Activated T-cell treated with anti-CD3 and anti-CD28 coated beads, Interleukin-2, amount 50 U/mL, for 72 hours (primary cell): ENCODE measurements around the gene NMRK2. TPM values are rescaled to one million over a fixed set of nuclear protein-coding genes. Genes with fewer than 3 reads are reported as not detected.
"Not testable (repeated sequence)": the region's sequence is repeated elsewhere in the genome, so short reads cannot be mapped to it uniquely, and the experiment has no call there.

Source experiments
- ATAC-seq, 2 donors: fragments of 150-1000 bp; cut with Tn5 transposase; replicated peaks in 1 of 2; 2 replicates each; pipeline ENCODE4 v1.10.0; 2021; ENCODE audit warnings: moderate library complexity in 2 of 2, mild to moderate bottlenecking in 1 of 2
- DNase-seq, 2 donors: peaks; one replicate each; pipeline ENCODE4 v3.0.0; 2021 to 2022; ENCODE audit warnings: mixed read lengths in 1 of 2
- H3K27ac Mint-ChIP-seq: one replicate; pipeline ENCODE4 v1.8.0; 2022; ENCODE audit warnings: mild to moderate bottlenecking, moderate library complexity, mixed read lengths
- H3K27me3 Mint-ChIP-seq: one replicate; pipeline ENCODE4 v1.8.0; 2022; ENCODE audit warnings: low read depth, mixed read lengths
- H3K36me3 Mint-ChIP-seq, 2 donors: one replicate each; pipeline ENCODE4 v1.8.0; 2022; ENCODE audit warnings: mixed read lengths in 2 of 2, mild to moderate bottlenecking in 1 of 2; ENCODE audit not compliant: insufficient read depth in 2 of 2
- H3K4me1 Mint-ChIP-seq: one replicate; pipeline ENCODE4 v1.8.0; 2022; ENCODE audit warnings: low read depth, mixed read lengths
- H3K4me3 Mint-ChIP-seq, 2 donors: one replicate each; pipeline ENCODE4 v1.8.0; 2022; ENCODE audit warnings: mild to moderate bottlenecking in 2 of 2, mixed read lengths in 2 of 2, moderate library complexity in 2 of 2
- H3K9me3 Mint-ChIP-seq, 2 donors: one replicate each; pipeline ENCODE4 v1.8.0; 2022; ENCODE audit warnings: mixed read lengths in 2 of 2
- total RNA-seq, 2 donors: library from RNA; stranded (reverse); gene quantifications; one replicate each; pipeline ENCODE4 v1.2.3, GENCODE V29; 2022

Gene NMRK2
- total RNA-seq, 2 donors from 2014 or later, result not detected

DNA sequence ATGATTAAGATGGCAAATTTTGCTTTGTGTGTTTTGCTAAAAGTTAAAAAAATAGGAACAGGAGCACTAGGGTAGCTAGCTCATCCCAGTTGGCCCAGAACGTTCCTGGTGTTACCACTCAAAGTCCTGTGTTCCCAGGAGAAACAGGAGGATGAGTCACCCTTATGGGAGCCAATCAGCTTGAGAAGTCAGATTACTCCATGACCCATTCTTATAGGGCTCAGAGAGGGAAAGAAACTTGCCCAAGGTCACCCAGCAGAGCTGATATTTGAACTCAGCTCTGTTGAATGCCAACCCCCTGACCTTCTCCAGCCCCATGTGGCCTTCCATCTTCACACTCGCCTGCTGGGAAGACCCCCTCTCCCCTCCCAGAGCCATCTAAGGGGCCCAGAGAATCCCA, 13.0 kb downstream of the NMRK2 start:
- no peaks in the 10 kb centered on the region for H3K27me3 Mint-ChIP-seq
- ATAC-seq, result no peak
- no peaks in the 10 kb centered on the region for H3K36me3 Mint-ChIP-seq
- H3K4me1 Mint-ChIP-seq, result peaks cover under 1% of the 10 kb centered on the region
- no peak for DNase-seq
- H3K27ac Mint-ChIP-seq, result no peak overlapping the region
- H3K9me3 Mint-ChIP-seq, result no peaks in the 10 kb centered on the region
- H3K4me3 Mint-ChIP-seq, result no peak overlapping the region

DNA sequence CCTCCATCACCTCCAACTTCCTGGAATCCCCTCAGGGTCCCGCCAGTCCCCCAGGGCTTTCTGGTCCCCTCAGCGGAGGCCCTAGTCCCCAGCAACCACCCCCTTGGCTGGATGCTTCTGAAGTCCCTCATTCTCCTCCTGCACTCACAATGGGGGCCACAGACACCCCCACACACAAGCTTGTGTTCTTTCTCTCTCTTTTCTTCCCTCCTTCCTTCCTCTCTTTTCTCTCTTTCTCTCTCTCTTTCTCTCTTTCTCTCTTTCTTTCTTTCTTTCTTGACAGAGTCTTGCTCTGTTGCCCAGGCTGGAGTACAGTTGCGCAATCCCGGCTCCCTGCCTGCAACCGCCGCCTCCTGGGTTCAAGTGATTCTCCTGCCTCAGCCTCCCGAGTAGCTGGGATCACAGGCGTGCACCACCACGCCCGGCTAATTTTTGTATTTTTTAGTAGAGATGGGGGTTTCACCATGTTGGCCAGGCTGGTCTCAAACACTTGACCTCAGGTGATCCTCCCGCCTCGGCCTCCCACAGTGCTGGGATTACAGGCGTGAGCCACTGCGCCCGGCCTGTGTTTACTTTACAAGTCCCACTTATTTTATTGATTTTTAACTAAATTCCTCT, 14.6 kb downstream of the NMRK2 start:
- not testable (repeated sequence) for H3K27me3 Mint-ChIP-seq, DNase-seq, ATAC-seq, H3K27ac Mint-ChIP-seq, H3K36me3 Mint-ChIP-seq, H3K9me3 Mint-ChIP-seq, H3K4me1 Mint-ChIP-seq, H3K4me3 Mint-ChIP-seq

DNA sequence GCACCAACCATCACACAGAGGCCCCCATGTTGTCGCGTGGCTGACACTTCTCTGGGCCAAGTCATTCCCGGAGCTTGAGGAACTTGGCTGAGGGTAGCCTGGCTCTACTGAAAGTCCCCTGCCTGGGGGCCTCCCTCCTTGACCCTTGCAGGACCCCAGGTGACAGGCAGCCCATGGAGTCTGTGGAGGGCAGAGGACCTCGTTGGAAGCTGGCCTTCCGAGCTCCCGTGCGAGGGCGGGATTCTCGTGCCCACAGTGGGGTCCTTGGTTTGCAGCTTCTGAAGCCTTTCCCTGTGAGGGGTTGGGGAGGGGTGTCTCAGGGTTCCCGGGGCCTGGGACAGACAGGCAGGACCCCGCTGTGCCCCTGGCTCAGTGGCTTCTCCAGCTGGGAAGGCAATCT, 16.4 kb downstream of the NMRK2 start:
- no peaks in the 10 kb centered on the region for H3K36me3 Mint-ChIP-seq
- DNase-seq (no peak), ATAC-seq (no peak)
- no peak overlapping the region for H3K4me3 Mint-ChIP-seq
- no peak overlapping the region for H3K27ac Mint-ChIP-seq
- H3K9me3 Mint-ChIP-seq, result no peaks in the 10 kb centered on the region
- H3K27me3 Mint-ChIP-seq, result no peaks in the 10 kb centered on the region
- peaks cover 9% of the 10 kb centered on the region for H3K4me1 Mint-ChIP-seq

DNA sequence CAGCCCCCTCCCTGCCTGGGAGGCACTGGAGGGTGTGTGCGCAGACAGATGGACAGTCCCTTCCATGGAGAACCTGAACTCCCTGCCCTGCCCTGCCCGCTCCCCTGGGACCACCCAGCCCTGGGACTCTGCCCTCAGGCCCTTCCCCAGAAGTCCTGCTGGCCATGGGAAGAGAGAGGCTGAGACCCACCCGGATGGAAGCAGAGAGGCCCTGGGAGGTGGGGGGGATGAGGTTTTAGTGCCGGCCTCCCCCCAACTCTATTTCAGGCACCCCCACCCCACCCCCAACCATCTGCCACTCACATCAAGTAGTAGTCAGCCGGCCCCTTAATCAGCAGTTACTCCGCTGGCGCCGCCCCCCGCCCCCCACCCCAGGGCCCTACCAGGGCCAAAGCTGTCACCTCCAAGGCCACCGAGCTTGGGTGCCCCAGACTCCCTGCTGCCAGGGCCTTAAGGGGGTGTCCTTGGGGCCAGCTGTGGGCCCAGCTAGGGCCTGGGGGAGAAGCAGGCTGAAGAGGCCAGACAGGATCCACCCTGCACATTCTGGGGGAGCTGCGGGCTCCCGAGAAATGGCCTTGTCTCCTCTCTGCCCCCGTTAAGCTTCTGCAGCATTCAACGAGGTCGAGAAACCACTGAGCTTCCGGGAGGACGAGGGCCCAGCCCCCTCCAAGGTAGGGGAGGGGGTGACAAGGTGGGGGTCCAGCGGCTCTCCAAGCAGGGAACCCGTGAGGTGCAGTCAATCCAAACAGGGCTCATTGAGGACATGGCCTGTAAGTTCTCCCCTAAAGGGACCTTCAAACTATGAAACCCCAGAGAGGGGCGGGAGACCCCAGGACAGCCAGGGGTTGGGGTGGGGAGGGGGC, 17.4 kb downstream of the NMRK2 start:
- peak overlapping the region; percentile 22 to 54 for H3K4me3 Mint-ChIP-seq
- no peaks in the 10 kb centered on the region for H3K36me3 Mint-ChIP-seq
- H3K9me3 Mint-ChIP-seq, result no peaks in the 10 kb centered on the region
- ATAC-seq (no peak), DNase-seq (no peak)
- H3K4me1 Mint-ChIP-seq, result peaks cover 9% of the 10 kb centered on the region
- H3K27ac Mint-ChIP-seq, result no peak overlapping the region
- H3K27me3 Mint-ChIP-seq, result no peaks in the 10 kb centered on the region

DNA sequence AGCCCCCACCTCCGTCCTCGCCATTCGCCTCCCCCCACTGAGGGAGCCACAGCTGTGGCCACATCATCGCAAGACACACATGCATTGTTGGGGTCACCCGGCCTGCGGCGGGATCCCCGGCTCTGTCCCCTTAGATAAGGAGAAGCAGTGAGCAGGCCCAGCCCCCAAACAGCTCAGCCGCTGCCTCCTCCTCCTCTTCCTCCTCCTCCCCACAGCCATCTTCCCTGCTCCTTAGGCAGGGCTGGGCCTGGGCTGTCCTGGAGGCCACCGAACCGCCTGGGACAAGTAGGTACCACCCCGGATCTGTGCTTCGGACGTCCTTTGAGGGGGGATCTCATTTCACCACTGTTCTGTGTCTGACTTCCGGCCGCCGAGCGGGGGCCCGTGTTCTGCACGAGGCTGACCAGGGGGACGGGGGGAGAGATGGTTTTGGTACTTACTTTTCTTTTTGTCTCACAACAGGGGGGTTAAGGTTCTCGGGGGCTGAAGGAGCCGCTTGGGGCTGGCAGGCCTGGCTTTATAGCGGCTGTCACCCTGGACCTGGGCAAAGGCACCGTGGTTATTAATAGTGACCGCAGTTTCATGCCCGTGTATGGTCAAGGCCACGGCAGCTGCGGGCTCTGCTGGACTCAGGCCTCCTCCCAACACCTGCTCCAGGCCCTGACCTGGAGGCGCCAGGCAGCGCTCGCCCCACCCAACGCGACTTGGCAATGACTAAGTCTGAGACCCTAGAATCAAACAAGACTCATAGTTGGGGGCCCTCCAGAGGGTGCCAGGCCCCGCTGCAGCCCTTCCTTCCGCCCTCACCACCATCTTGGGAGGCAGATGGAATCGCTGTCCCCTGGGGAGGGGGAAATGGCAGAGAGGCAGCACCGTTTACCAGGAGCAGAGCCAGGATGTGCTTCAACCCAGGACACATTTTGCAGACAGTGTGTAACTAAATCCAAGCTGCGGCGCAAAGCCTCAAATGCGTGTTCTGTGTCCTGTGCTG, 18.3 kb downstream of the NMRK2 start:
- Mint-ChIP-seq H3K4me1 (peaks cover 9% of the 10 kb centered on the region), H3K27me3 (no peaks in the 10 kb centered on the region), H3K27ac (peak overlapping the region; percentile 90), H3K4me3 (peak overlapping the region; percentile 65 to 91), H3K36me3 (no peaks in the 10 kb centered on the region), H3K9me3 (no peaks in the 10 kb centered on the region)
- peak in 1 of 2 donors; percentile 50 for DNase-seq
- peak; percentile 54 to 79 for ATAC-seq

DNA sequence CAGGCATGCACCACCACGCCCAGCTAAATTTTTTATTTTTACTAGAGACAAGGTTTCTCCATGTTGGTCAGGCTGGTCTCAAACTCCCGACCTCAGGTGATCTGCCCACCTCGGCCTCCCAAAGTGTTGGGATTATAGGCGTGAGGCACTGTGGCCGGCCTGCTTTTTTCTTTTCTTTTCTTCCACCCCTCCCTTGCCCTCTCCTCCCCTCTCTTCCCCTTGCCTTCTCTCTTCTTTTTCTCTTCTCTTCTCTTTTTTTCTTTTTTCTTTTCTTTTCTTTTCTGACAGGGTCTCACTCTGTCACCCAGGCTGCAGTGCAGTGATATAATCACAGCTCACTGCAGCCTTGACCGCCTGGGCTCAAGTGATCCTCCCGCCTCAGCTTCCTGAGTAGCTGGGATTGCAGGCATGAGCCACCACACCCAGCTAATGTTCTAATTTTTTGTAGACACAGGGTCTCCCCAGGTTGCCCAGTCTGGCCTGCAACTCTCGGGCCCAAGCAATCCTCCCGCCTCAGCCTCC, 19.9 kb downstream of the NMRK2 start:
- H3K9me3 Mint-ChIP-seq, H3K27me3 Mint-ChIP-seq, H3K4me1 Mint-ChIP-seq, ATAC-seq, DNase-seq, H3K36me3 Mint-ChIP-seq: not testable (repeated sequence)
- Mint-ChIP-seq H3K4me3 (peak overlapping the region in 1 of 2 donors; percentile 68), H3K27ac (peak overlapping the region; percentile 65)

DNA sequence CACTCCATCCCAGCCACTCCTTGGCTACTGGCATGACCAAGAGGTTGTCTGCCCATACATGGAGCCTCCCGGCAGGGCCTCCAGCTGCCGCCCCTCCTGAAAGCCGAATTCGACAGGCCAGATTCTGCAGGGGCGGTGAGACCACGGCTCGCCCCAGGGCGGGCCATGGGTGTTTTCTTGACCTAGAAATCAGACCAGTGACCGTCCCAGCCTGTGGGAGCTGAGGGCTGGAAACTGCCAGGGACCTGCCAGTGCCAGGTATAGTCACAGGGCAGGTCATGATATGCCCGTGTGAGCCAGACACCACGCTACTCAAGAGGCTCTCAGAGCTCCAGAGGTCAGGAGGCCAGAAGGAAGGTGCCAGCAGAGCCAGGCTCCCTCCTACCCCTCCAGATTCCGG, 21.2 kb downstream of the NMRK2 start:
- DNase-seq (no peak), ATAC-seq (no peak)
- H3K9me3 Mint-ChIP-seq, result no peaks in the 10 kb centered on the region
- no peak overlapping the region for H3K4me3 Mint-ChIP-seq
- no peak overlapping the region for H3K27ac Mint-ChIP-seq
- H3K4me1 Mint-ChIP-seq, result peaks cover 9% of the 10 kb centered on the region
- no peaks in the 10 kb centered on the region for H3K27me3 Mint-ChIP-seq
- peaks cover 0 to 3% of the 10 kb centered on the region in 2 donors for H3K36me3 Mint-ChIP-seq

DNA sequence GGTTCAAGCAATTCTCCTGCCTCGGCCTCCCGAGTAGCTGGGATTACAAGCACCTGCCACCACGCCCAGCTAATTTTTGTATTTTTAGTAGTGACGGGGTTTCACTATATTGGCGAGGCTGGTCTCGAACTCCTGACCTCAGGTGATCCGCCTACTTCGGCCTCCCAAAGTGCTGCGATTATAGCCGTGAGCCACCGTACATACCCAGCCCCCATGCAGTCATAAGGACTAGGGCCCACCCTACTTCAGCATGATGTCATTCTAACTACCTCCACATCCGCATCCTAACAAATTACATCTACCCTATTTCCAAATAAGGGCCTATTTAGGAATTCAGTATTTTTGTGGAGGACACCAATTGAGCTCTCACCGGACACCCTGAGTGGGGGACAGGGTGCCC, 22.4 kb downstream of the NMRK2 start:
- not testable (repeated sequence) for H3K4me3 Mint-ChIP-seq, H3K36me3 Mint-ChIP-seq, H3K27me3 Mint-ChIP-seq, H3K9me3 Mint-ChIP-seq, H3K4me1 Mint-ChIP-seq, DNase-seq, H3K27ac Mint-ChIP-seq, ATAC-seq

DNA sequence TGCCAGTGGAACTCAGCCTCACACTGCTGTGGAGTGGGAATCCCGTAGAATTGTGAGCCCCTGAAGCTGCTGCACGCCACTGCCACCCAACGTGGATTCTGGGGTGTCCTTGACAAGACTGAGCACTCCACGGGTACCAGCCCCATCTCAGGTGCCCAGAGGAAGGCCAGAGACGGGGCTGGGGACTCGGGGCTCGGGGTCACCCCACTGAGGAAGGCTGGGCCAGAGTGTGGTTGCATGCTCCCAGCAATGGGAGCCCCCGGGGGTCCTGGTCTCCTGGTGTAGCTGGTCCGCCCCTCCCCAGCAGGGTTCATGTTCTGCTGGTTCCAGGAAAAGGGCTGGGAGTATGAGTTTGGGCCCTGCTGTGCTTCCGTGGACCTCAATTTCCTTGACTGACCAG, 22.8 kb downstream of the NMRK2 start:
- no peaks in the 10 kb centered on the region for H3K27me3 Mint-ChIP-seq
- peaks cover 0 to 3% of the 10 kb centered on the region in 2 donors for H3K36me3 Mint-ChIP-seq
- H3K27ac Mint-ChIP-seq, result no peak overlapping the region
- DNase-seq, result no peak
- no peak for ATAC-seq
- no peak overlapping the region for H3K4me3 Mint-ChIP-seq
- peaks cover 9% of the 10 kb centered on the region for H3K4me1 Mint-ChIP-seq
- no peaks in the 10 kb centered on the region for H3K9me3 Mint-ChIP-seq

DNA sequence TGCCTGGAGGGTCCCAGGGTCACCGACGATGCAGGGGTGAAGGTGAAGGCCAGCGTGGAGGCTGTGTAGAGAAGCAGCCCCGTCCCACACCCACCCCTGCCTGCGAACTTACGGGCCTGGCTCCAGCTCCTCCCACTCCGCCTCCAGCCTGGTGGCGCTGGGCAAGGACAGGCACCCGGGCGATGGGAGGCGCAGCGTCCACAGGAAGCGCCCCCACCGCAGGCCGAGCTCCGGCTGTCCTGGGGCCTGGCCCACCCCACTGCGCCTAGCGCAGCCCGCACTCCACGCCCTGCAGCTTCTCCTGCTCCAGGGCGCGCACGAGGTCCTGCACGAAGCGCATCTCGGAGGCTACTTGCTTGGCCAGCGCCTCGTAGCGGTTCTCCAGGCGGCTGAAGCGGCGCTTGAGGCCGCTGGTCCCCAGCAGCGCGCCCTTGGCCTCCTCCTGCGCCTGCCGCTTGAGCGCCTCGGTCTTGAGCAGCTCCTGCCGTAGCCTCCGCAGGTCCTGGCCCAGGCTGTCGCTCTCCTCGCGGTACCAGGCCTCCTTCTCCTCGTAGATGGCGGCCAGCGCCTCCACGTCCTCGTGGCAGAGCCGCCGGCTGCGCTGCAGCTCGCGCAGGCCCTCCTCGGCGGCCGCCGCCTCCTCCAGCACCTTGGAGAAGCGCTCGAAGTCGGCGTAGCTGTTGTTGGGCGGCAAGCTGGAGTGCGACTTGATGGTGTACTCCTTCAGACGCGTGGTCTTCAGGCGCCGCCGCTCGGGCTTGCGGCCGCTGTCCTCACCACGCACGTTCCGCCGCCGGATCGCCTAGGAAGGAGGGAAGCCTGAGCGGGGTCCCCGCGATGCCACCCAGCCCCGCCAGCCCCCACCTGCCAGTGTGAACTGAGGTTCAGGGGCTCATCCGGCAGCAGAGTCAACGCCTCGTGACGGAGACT, 26.2 kb downstream of the NMRK2 start:
- Mint-ChIP-seq H3K4me1 (no peaks in the 10 kb centered on the region), H3K36me3 (peaks cover 0 to 3% of the 10 kb centered on the region in 2 donors), H3K27ac (no peak overlapping the region), H3K9me3 (no peaks in the 10 kb centered on the region), H3K27me3 (no peaks in the 10 kb centered on the region), H3K4me3 (no peak overlapping the region)
- no peak for ATAC-seq
- DNase-seq, result no peak

DNA sequence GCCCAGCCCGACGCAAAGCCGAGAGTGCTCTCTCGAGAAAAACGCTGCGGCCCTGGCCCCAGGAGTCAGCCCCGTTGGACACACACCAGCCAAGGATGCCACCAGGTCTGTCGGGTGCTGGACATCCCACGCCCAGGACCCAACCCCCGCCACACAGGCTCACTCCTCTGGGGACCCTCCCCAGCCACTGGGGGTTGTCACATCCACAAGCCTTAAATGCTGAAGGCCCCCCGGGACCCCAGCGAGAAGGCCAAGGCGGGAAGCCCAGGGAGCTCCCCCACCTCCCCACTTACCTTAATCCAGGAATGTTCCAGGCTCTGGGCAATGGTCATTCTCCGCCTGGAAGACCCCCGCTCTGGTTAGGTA, 26.9 kb downstream of the NMRK2 start:
- Mint-ChIP-seq H3K36me3 (peaks cover 0 to 5% of the 10 kb centered on the region in 2 donors), H3K27me3 (no peaks in the 10 kb centered on the region), H3K9me3 (no peaks in the 10 kb centered on the region), H3K4me3 (no peak overlapping the region), H3K27ac (no peak overlapping the region), H3K4me1 (no peaks in the 10 kb centered on the region)
- ATAC-seq (no peak), DNase-seq (no peak)

DNA sequence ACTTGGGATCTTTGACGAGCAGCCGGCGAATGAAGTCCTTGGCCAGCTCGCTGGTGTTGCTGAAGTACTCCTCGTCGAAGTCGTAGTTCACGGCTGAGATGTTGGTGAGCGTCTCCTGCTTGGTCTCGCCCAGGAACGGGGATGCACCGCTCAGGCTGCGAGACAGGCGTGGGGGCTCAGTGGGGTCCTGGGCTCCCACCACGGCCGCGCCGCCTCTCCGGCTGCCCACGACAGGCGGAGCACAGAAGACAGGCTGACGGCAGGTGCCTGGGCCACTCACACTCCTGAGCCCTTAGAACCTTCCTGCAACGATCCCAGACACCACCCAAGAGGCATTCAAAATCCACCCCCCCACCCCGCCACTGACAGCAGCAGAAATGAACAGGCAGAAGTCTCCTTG, 28.1 kb downstream of the NMRK2 start:
- no peak for ATAC-seq
- H3K4me3 Mint-ChIP-seq, result no peak overlapping the region
- H3K27me3 Mint-ChIP-seq, result no peaks in the 10 kb centered on the region
- H3K4me1 Mint-ChIP-seq, result no peaks in the 10 kb centered on the region
- no peaks in the 10 kb centered on the region for H3K9me3 Mint-ChIP-seq
- no peak overlapping the region for H3K27ac Mint-ChIP-seq
- DNase-seq, result no peak
- peaks cover 0 to 5% of the 10 kb centered on the region in 2 donors for H3K36me3 Mint-ChIP-seq
